H1 (cell line): ENCODE data around the gene CEP152. TPM values are rescaled to one million over a fixed set of nuclear protein-coding genes. Genes with fewer than 3 reads are reported as not detected.

Experiments
- CTCF ChIA-PET: fragments of 300-600 bp; sonication (Branson Sonifier 250); formaldehyde crosslinking; loops from one replicate; lab custom pipeline; 2021; ENCODE audit not compliant: partially characterized antibody; lab: Charles Lee
- POLR2A ChIA-PET: fragments of 300-600 bp; sonication (Branson Sonifier 250); formaldehyde crosslinking; loops from one replicate; lab custom pipeline; 2021; ENCODE audit warnings: inconsistent platforms; ENCODE audit not compliant: partially characterized antibody; lab: Charles Lee
- DNase-seq, 2 experiments: peaks; one replicate each; pipeline versions ENCODE4 v3.0.0 to v3.0.0-alpha.2; 2010 to 2022; ENCODE audit warnings: low spot score in 2 of 2, low read depth in 1 of 2, mixed read lengths in 1 of 2
- FAIRE-seq: peaks from 2 replicates; lab custom pipeline; 2011; peaks lifted over from hg19 to GRCh38; lab: Jason Lieb, UNC
- H2AFZ ChIP-seq: 2 replicates; pipeline ENCODE4 v1.8.1; 2012; ENCODE audit warnings: low read length, inconsistent platforms
- H2AK5ac ChIP-seq: 2 replicates; pipeline ENCODE4 v1.6.1; 2013; ENCODE audit warnings: low read depth, low read length
- H2BK120ac ChIP-seq: replicated peaks from 2 replicates; pipeline ENCODE3; 2013; ENCODE audit warnings: low read depth, low read length, inconsistent platforms
- H2BK12ac ChIP-seq: 2 replicates; pipeline ENCODE4 v1.6.1; 2013; ENCODE audit warnings: low read depth, low read length
- H2BK15ac ChIP-seq: 2 replicates; pipeline ENCODE4 v1.6.1; 2013; ENCODE audit warnings: low read length
- H2BK20ac ChIP-seq: 2 replicates; pipeline ENCODE4 v1.6.1; 2013; ENCODE audit warnings: low read length
- H2BK5ac ChIP-seq: 2 replicates; pipeline ENCODE4 v1.6.1; 2013; ENCODE audit warnings: low read depth, low read length
- H3K14ac ChIP-seq: 2 replicates; pipeline ENCODE4 v1.6.1; 2013; ENCODE audit warnings: inconsistent platforms; ENCODE audit not compliant: insufficient read length
- H3K18ac ChIP-seq: 2 replicates; pipeline ENCODE4 v1.6.1; 2013; ENCODE audit warnings: low read length; ENCODE audit errors: extremely low read depth
- H3K23ac ChIP-seq: 2 replicates; pipeline ENCODE4 v1.6.1; 2013; ENCODE audit warnings: inconsistent platforms; ENCODE audit not compliant: insufficient read length
- H3K23me2 ChIP-seq: 2 replicates; pipeline ENCODE4 v1.6.1; 2013; ENCODE audit warnings: low read depth, low read length
- H3K27ac ChIP-seq: 2 replicates; pipeline ENCODE4 v1.6.1; 2011; ENCODE audit warnings: low read depth, low read length, inconsistent platforms
- H3K27me3 ChIP-seq, 4 experiments: replicated peaks in 1 of 4; 1 replicate in 1 of 4; 2 replicates in 3 of 4; pipeline versions ENCODE4 v1.6.1 to v1.8.1; 2011 to 2013; ENCODE audit warnings: low read length in 3 of 4, mild to moderate bottlenecking in 3 of 4, inconsistent platforms in 2 of 4, mixed read lengths in 2 of 4, moderate library complexity in 1 of 4; ENCODE audit not compliant: control insufficient read depth in 3 of 4, insufficient read depth in 3 of 4; ENCODE audit errors: extremely low read depth in 1 of 4
- H3K36me3 ChIP-seq, 4 experiments: 2 replicates each; pipeline versions ENCODE4 v1.6.1 to v1.8.1; 2011 to 2013; ENCODE audit warnings: mild to moderate bottlenecking in 4 of 4, low read length in 3 of 4, moderate library complexity in 2 of 4, control low read depth in 1 of 4, inconsistent platforms in 1 of 4; ENCODE audit not compliant: insufficient read depth in 4 of 4, control insufficient read depth in 2 of 4
- H3K4ac ChIP-seq: replicated peaks from 2 replicates; pipeline ENCODE3; 2013; ENCODE audit warnings: low read length, low read depth, mixed read lengths, inconsistent platforms; ENCODE audit not compliant: insufficient read length
- H3K4me1 ChIP-seq, 4 experiments: replicated peaks in 1 of 4; 1 replicate in 1 of 4; 2 replicates in 3 of 4; pipeline versions ENCODE4 v1.6.1 to v1.8.1; 2011 to 2013; ENCODE audit warnings: low read length in 3 of 4, inconsistent platforms in 2 of 4, mixed read lengths in 1 of 4; ENCODE audit not compliant: insufficient read depth in 4 of 4, control insufficient read depth in 3 of 4
- H3K4me2 ChIP-seq, 2 experiments: 2 replicates each; pipeline versions ENCODE4 v1.6.1 to v1.8.1; 2011 to 2013; ENCODE audit warnings: low read depth in 2 of 2, low read length in 2 of 2, control low read depth in 1 of 2, inconsistent platforms in 1 of 2, mild to moderate bottlenecking in 1 of 2; ENCODE audit not compliant: insufficient read depth in 1 of 2
- H3K4me3 ChIP-seq, 4 experiments: fragments of 200-600, 300-600 bp in 1 of 4; sonication (generic), shearing (Covaris generic), sonication (Bioruptor Twin) in 1 of 4; 2 replicates each; pipeline versions ENCODE4 v1.5.1 to v1.8.1; 2011 to 2016; ENCODE audit warnings: low read length in 4 of 4, low read depth in 3 of 4, control low read depth in 2 of 4, inconsistent platforms in 2 of 4, mild to moderate bottlenecking in 2 of 4, mixed read lengths in 1 of 4, moderate library complexity in 1 of 4; ENCODE audit not compliant: insufficient read depth in 2 of 4; ENCODE audit errors: extremely low read depth in 1 of 4
- H3K56ac ChIP-seq: replicated peaks from 2 replicates; pipeline ENCODE3; 2013; ENCODE audit warnings: low read depth, mild to moderate bottlenecking, mixed read lengths, low read length, inconsistent platforms; ENCODE audit not compliant: insufficient read length
- H3K79me1 ChIP-seq: 2 replicates; pipeline ENCODE4 v1.6.1; 2013; ENCODE audit warnings: low read depth, low read length, control low read depth
- H3K79me2 ChIP-seq, 2 experiments: 2 replicates each; pipeline versions ENCODE4 v1.6.1 to v1.8.1; 2012 to 2013; ENCODE audit warnings: low read length in 2 of 2, mild to moderate bottlenecking in 2 of 2, inconsistent platforms in 1 of 2; ENCODE audit not compliant: insufficient read depth in 2 of 2, control insufficient read depth in 1 of 2
- H3K9ac ChIP-seq, 4 experiments: replicated peaks in 1 of 4; 1 replicate in 1 of 4; 2 replicates in 3 of 4; pipeline versions ENCODE4 v1.6.1 to v1.8.1; 2011 to 2013; ENCODE audit warnings: low read depth in 3 of 4, low read length in 3 of 4, control low read depth in 2 of 4, mild to moderate bottlenecking in 2 of 4, moderate library complexity in 2 of 4, inconsistent platforms in 1 of 4; ENCODE audit errors: extremely low read depth in 1 of 4
- H3K9me3 ChIP-seq, 2 experiments: 2 replicates each; pipeline versions ENCODE4 v1.6.1 to v1.8.1; 2012 to 2013; ENCODE audit warnings: mild to moderate bottlenecking in 2 of 2, moderate library complexity in 2 of 2, control low read depth in 1 of 2, inconsistent platforms in 1 of 2, low read depth in 1 of 2, low read length in 1 of 2, mixed read lengths in 1 of 2; ENCODE audit not compliant: insufficient read depth in 2 of 2
- H4K20me1 ChIP-seq, 2 experiments: replicated peaks in 1 of 2; 2 replicates each; pipeline versions ENCODE3 to v1.8.1; 2011 to 2013; ENCODE audit warnings: inconsistent platforms in 2 of 2, low read length in 2 of 2, mild to moderate bottlenecking in 1 of 2; ENCODE audit not compliant: insufficient read depth in 2 of 2, control insufficient read depth in 1 of 2
- H4K5ac ChIP-seq: 2 replicates; pipeline ENCODE4 v1.6.1; 2013; ENCODE audit warnings: low read length, low read depth, mixed read lengths, inconsistent platforms; ENCODE audit not compliant: insufficient read length
- H4K8ac ChIP-seq: 2 replicates; pipeline ENCODE4 v1.8.0; 2013; ENCODE audit warnings: mild to moderate bottlenecking, moderate library complexity, low read length, inconsistent platforms; ENCODE audit not compliant: insufficient read depth; ENCODE audit errors: extremely low read depth
- H4K91ac ChIP-seq: replicated peaks from 2 replicates; pipeline ENCODE3; 2013; ENCODE audit warnings: low read length, mixed read lengths, inconsistent platforms; ENCODE audit not compliant: insufficient read length
- CEBPB ChIP-seq: IDR thresholded peaks from 2 replicates; pipeline ENCODE4 v1.6.1; 2012; ENCODE audit warnings: low read depth, low read length
- NRF1 ChIP-seq: IDR thresholded peaks from 2 replicates; pipeline ENCODE4 v1.6.1; 2011; ENCODE audit warnings: mild to moderate bottlenecking, low read depth, low read length, improper control_type of control experiment
- WGBS, 2 experiments: shearing (Covaris generic) in 1 of 2; methylation state at CpG; one replicate each; pipeline versions ENCODE4 v1.1.6 to v1.1.7; 2013 to 2015; ENCODE audit warnings: low lambda C conversion rate in 2 of 2, mixed read lengths in 2 of 2, inconsistent platforms in 1 of 2, low coverage in 1 of 2, missing lambda C conversion rate in 1 of 2; ENCODE audit not compliant: insufficient replicate concordance in 2 of 2, insufficient coverage in 1 of 2, insufficient read length in 1 of 2; ENCODE audit errors: extremely low coverage in 1 of 2, missing lambda C conversion rate in 1 of 2; 5-methylcytosine and 5-hydroxymethylcytosine counted together
- polyA plus RNA-seq, 7 experiments: library from polyadenylated mRNA; depleted of rRNA in 3 of 7; stranded (reverse) in 5 of 7; unstranded in 2 of 7; fragments of >200 nt in 5 of 7; fragments of 200-250 nt in 2 of 7; gene quantifications; 1 replicate in 5 of 7; 2 replicates in 1 of 7; 4 replicates in 1 of 7; pipeline versions ENCODE4 v1.2.1 to v1.2.3, GENCODE V29; 2011 to 2013; ENCODE audit warnings: missing spikeins in 2 of 7, mixed read lengths in 2 of 7
- total RNA-seq: library from RNA; stranded (reverse); fragmentation: NEBNext Ultra II Directional; extraction: Animal tissue kit (Norgen Biotek cat#: 25700); gene quantifications from 2 replicates; pipeline ENCODE4 v1.2.1, GENCODE V29; 2021

Gene CEP152
- total and polyA plus RNA-seq, 2 of the 8 experiments (the other 6 are each of a cell fraction or from before 2014, with no cell fraction given) = 1.4 to 16.2 TPM

DNA sequence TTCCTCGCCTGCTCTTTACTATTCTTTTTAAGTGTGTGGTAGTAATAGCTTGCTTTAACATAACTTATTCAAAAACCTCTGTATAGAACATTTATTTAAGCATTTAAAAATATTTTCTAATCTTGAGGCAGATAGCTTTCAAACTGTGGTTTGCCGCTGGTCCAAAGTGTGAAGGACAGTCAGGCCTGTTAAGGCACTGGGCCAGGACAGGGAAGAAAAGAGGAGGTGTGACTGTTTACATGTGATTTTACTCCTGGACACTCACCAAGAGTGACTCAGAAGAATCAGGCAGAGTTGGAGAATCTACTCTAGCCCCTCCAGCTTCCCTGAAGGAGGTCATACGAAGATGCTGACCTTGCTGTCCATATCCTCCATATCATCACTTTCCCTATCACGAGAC is 44.7 kb downstream of the CEP152 start:
- H2AFZ ChIP-seq = no peak overlapping the region
- no peaks in the 10 kb centered on the region for H3K9me3 ChIP-seq
- no peak overlapping the region for H4K91ac ChIP-seq
- no peak overlapping the region for H3K14ac ChIP-seq
- H4K20me1 ChIP-seq = peaks cover 0 to 2% of the 10 kb centered on the region in 2 experiments
- no peak overlapping the region for H3K18ac ChIP-seq
- no peak overlapping the region for H2AK5ac ChIP-seq
- no peaks in the 10 kb centered on the region for H3K79me2 ChIP-seq
- no peaks in the 10 kb centered on the region for H3K4me1 ChIP-seq
- peaks cover 0 to 1% (median 0%) of the 10 kb centered on the region in 4 experiments; a peak in 1 of 7 replicates for H3K27me3 ChIP-seq
- H3K9ac ChIP-seq = no peak overlapping the region
- H3K27ac ChIP-seq = no peak overlapping the region
- H3K23me2 ChIP-seq = no peaks in the 10 kb centered on the region
- H3K23ac ChIP-seq = no peak overlapping the region
- H3K56ac ChIP-seq = no peak overlapping the region
- no peak overlapping the region for H2BK120ac ChIP-seq
- H3K4me3 ChIP-seq = no peak overlapping the region
- WGBS, 2 experiments = 97% methylated on average over 4 of the region's 4 CpGs; no CpG with 5 or more reads in 1 of the 2 experiments
- no peak overlapping the region for H2BK15ac ChIP-seq
- no peak for FAIRE-seq
- H2BK20ac ChIP-seq = no peak overlapping the region
- CTCF ChIA-PET = no interaction called here
- no peak overlapping the region for H3K4me2 ChIP-seq
- H2BK12ac ChIP-seq = no peak overlapping the region
- H4K5ac ChIP-seq = no peak overlapping the region
- H3K36me3 ChIP-seq = peaks cover 3 to 42% (median 13%) of the 10 kb centered on the region in 4 experiments; a peak in 5 of 8 replicates
- POLR2A ChIA-PET = no interaction called here
- DNase-seq = no peak
- no peak overlapping the region for H3K4ac ChIP-seq
- no peak overlapping the region for H2BK5ac ChIP-seq
- H3K79me1 ChIP-seq = no peaks in the 10 kb centered on the region
- no peak overlapping the region for H4K8ac ChIP-seq
- TF ChIP-seq CEBPB = no peak
- no peak for TF ChIP-seq NRF1
